Sigmoid colon (tissue), 7 donors: ENCODE results near the gene INCENP. TPM values are rescaled to one million over a fixed set of nuclear protein-coding genes. Genes with fewer than 3 reads are reported as not detected.

Experiments
- DNase-seq: peaks from one replicate; pipeline ENCODE4 v3.0.0-alpha.2; 2019
- H3K27ac ChIP-seq, 4 donors: fragments of 200-600 bp; sonication (generic); one replicate each; pipeline ENCODE4 v1.5.1; 2016 to 2019; ENCODE audit warnings: mild to moderate bottlenecking in 1 of 4
- H3K27me3 ChIP-seq, 3 donors: fragments of 200-600 bp; sonication (generic); one replicate each; pipeline ENCODE4 v1.5.1; 2019; ENCODE audit warnings: mild to moderate bottlenecking in 1 of 3
- H3K36me3 ChIP-seq, 4 donors: fragments of 200-600 bp; sonication (generic); one replicate each; pipeline ENCODE4 v1.5.1; 2016 to 2019
- H3K4me1 ChIP-seq, 4 donors: fragments of 200-600 bp; sonication (generic); one replicate each; pipeline ENCODE4 v1.5.1; 2017 to 2019
- H3K4me3 ChIP-seq, 4 donors: fragments of 200-600 bp; sonication (generic); one replicate each; pipeline ENCODE4 v1.5.1; 2017 to 2019; ENCODE audit warnings: mild to moderate bottlenecking in 2 of 4, moderate library complexity in 1 of 4
- H3K9me3 ChIP-seq, 4 donors: fragments of 200-600 bp in 3 of 4; sonication (generic) in 3 of 4; one replicate each; pipeline versions ENCODE4 v1.5.1 to v1.6.1; 2013 to 2019
- CTCF ChIP-seq, 4 experiments: fragments of 450-650 bp in 3 of 4; fragments of 200-600 bp in 1 of 4; IDR thresholded peaks; one replicate each; pipeline ENCODE4 v1.5.1; 2016 to 2019; ENCODE audit warnings: antibody characterized with exemption in 4 of 4, mild to moderate bottlenecking in 3 of 4, moderate library complexity in 2 of 4
- EP300 ChIP-seq, 4 donors: sonication (generic); formaldehyde crosslinking; IDR thresholded peaks; one replicate each; pipeline ENCODE4 v1.6.1; 2017; ENCODE audit warnings: antibody characterized with exemption in 4 of 4
- POLR2A ChIP-seq, 2 donors: fragments of 450-650 bp; IDR thresholded peaks; one replicate each; pipeline ENCODE4 v1.6.1; 2016; ENCODE audit warnings: antibody characterized with exemption in 2 of 2, mild to moderate bottlenecking in 2 of 2, moderate library complexity in 2 of 2
- POLR2AphosphoS5 ChIP-seq, 4 donors: sonication (generic); formaldehyde crosslinking; IDR thresholded peaks; one replicate each; pipeline ENCODE4 v1.6.1; 2017; ENCODE audit warnings: antibody characterized with exemption in 4 of 4
- WGBS, 2 donors: extraction: QIAGEN DNeasy Blood & Tissue Kit; methylation state at CpG; one replicate each; pipeline ENCODE4 v1.1.7; 2013; 5-methylcytosine and 5-hydroxymethylcytosine counted together
- intact Hi-C: fragments of 100-400 bp; cut with DNase I; formaldehyde crosslinking; loops from one replicate; pipeline ENCODE4 v1.15.1; 2023
- polyA plus RNA-seq, 3 donors: library from polyadenylated mRNA; stranded (reverse); fragments of 200-250 nt; gene quantifications; one replicate each; pipeline ENCODE4 v1.2.3, GENCODE V29; 2013
- total RNA-seq, 4 donors: library from RNA; depleted of rRNA; stranded (reverse); fragments of >200 nt; gene quantifications; one replicate each; pipeline ENCODE4 v1.1.0, GENCODE V29; 2016
- donor health status: healthy with polysubstance abuse.
- donor health status: Bipolar disorder and iron deficiency.
- donor health status: healthy.

INCENP gene
- total and polyA plus RNA-seq, 7 donors, result 4.2 to 25.3 (median 8.9) TPM

DNA sequence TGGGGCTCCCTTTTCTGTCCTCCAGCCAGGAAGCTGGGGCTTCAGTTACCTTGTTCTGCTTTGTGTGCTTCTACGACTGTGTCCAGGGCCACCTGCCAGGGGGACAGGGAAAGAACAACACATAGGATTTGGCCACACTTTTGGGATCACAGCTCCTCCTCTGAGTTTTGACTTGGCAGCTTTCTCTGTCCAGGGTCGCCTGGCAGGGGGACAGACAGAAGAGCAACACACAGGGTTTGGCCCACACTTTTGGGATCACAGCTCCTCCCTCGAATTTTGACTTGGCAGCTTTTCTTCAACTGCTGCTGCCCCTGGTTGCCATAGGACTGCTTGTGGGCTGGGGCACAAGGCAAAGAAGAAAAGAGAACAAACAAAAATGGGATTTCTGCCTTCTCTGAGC lies 19.1 kb downstream of the INCENP start:
- intact Hi-C loops, result no loop called here
- H3K4me3 ChIP-seq, result no peak overlapping the region
- peaks cover 8 to 84% (median 38%) of the 10 kb centered on the region in 4 donors for H3K36me3 ChIP-seq
- TF ChIP-seq CTCF (IDR thresholded peaks at IDR 0.05) (no peak), EP300 (IDR thresholded peaks at IDR 0.05) (no peak), POLR2A (IDR thresholded peaks at IDR 0.05) (no peak), POLR2AphosphoS5 (IDR thresholded peaks at IDR 0.05) (no peak)
- 77 to 79% methylated on average over 3 of the region's 3 CpGs for WGBS, 2 donors
- no peaks in the 10 kb centered on the region for H3K4me1 ChIP-seq
- no peak for DNase-seq
- H3K27ac ChIP-seq, result no peak overlapping the region
- H3K27me3 ChIP-seq, result no peaks in the 10 kb centered on the region
- H3K9me3 ChIP-seq, result no peaks in the 10 kb centered on the region

GRCh38 chr11:62143727-62144126 lies 19.9 kb downstream of the INCENP start:
- Histone ChIP-seq H3K4me3 (no peak overlapping the region), H3K27me3 (no peaks in the 10 kb centered on the region), H3K4me1 (no peaks in the 10 kb centered on the region), H3K9me3 (no peaks in the 10 kb centered on the region), H3K36me3 (peaks cover 8 to 84% (median 39%) of the 10 kb centered on the region in 4 donors), H3K27ac (no peak overlapping the region)
- WGBS, 2 donors, result 54 to 83% methylated on average over 1 of the region's 1 CpG
- TF ChIP-seq POLR2AphosphoS5 (IDR thresholded peaks at IDR 0.05) (no peak), POLR2A (IDR thresholded peaks at IDR 0.05) (no peak), CTCF (IDR thresholded peaks at IDR 0.05) (no peak), EP300 (IDR thresholded peaks at IDR 0.05) (no peak)
- intact Hi-C loops, result no loop called here
- no peak for DNase-seq

- no peak for TF ChIP-seq POLR2AphosphoS5 (IDR thresholded peaks at IDR 0.05)
- TF ChIP-seq EP300 (IDR thresholded peaks at IDR 0.05), result no peak
- TF ChIP-seq CTCF (IDR thresholded peaks at IDR 0.05), result no peak
- TF ChIP-seq POLR2A (IDR thresholded peaks at IDR 0.05), result no peak
- intact Hi-C loops, result no loop called here
- DNase-seq, result no peak
- Histone ChIP-seq H3K27me3 (no peaks in the 10 kb centered on the region), H3K9me3 (no peaks in the 10 kb centered on the region), H3K27ac (no peak overlapping the region), H3K36me3 (peaks cover under 1 to 84% (median 41%) of the 10 kb centered on the region in 4 donors), H3K4me3 (no peak overlapping the region), H3K4me1 (no peaks in the 10 kb centered on the region)
- 98% methylated on average over 24 of the region's 24 CpGs for WGBS, 2 donors
These were observed 20.9 kb downstream of the INCENP start for GRCh38 chr11:62144641-62145255.

- Histone ChIP-seq H3K4me3 (no peak overlapping the region), H3K27ac (no peak overlapping the region), H3K36me3 (peaks cover 0 to 84% (median 44%) of the 10 kb centered on the region in 4 donors), H3K27me3 (no peaks in the 10 kb centered on the region), H3K9me3 (no peaks in the 10 kb centered on the region), H3K4me1 (no peaks in the 10 kb centered on the region)
- TF ChIP-seq EP300 (IDR thresholded peaks at IDR 0.05) (no peak), POLR2AphosphoS5 (IDR thresholded peaks at IDR 0.05) (no peak), POLR2A (IDR thresholded peaks at IDR 0.05) (no peak), CTCF (IDR thresholded peaks at IDR 0.05) (no peak)
- intact Hi-C loops, result no loop called here
- DNase-seq, result no peak
- WGBS, 2 donors, result 95 to 97% methylated on average over 11 of the region's 11 CpGs
These were observed 21.6 kb downstream of the INCENP start for GRCh38 chr11:62145261-62145871.
